K562 (cell line): Measurements from ENCODE around the gene C16orf92. TPM values are rescaled to one million over a fixed set of nuclear protein-coding genes. Genes with fewer than 3 reads are reported as not detected.
A peak's percentile ranks its signal among the peaks of the same experiment; 100 is the strongest.

Experiments used
- BRF2 ChIP-seq: IDR thresholded peaks from 3 replicates; pipeline ENCODE4 v1.6.1; 2011; ENCODE audit warnings: borderline replicate concordance, mild to moderate bottlenecking; ENCODE audit not compliant: insufficient read length, insufficient read depth
- CEBPG ChIP-seq, 3 experiments: fragments of 200-800 bp in 1 of 3; sonication (Bioruptor generic) in 1 of 3; sonication (generic) in 1 of 3; formaldehyde crosslinking in 1 of 3; IDR thresholded peaks in 2 of 3; conservative IDR thresholded peaks in 1 of 3; 2 replicates each; pipeline versions ENCODE4 v1.6.1 to v1.8.0; 2016 to 2022; ENCODE audit warnings: missing compliant biosample characterization in 2 of 3, missing genetic modification characterization in 2 of 3, mild to moderate bottlenecking in 1 of 3, missing genetic modification reagents in 1 of 3
- DEAF1 ChIP-seq: fragments of 450-650 bp; formaldehyde crosslinking; IDR thresholded peaks from 2 replicates; pipeline ENCODE4 v1.4.0; 2020; ENCODE audit warnings: mild to moderate bottlenecking, moderate library complexity
- GABPA ChIP-seq: fragments of 200-800 bp; sonication (Bioruptor generic); conservative IDR thresholded peaks from 2 replicates; pipeline ENCODE4 v1.6.1; 2016; ENCODE audit warnings: low read depth, missing genetic modification characterization, missing compliant biosample characterization
- NFIC ChIP-seq: fragments of 450-650 bp; IDR thresholded peaks from 2 replicates; pipeline ENCODE4 v1.6.1; 2017; ENCODE audit warnings: mild to moderate bottlenecking, inconsistent platforms
- REST ChIP-seq, 2 experiments: fragments of 450-650 bp; formaldehyde crosslinking in 1 of 2; IDR thresholded peaks; 2 replicates each; pipeline versions ENCODE4 v1.4.0 to v1.6.1; 2014 to 2020; ENCODE audit warnings: mild to moderate bottlenecking in 2 of 2, borderline replicate concordance in 1 of 2, low read depth in 1 of 2
- RFX1 ChIP-seq: fragments of 450-650 bp; IDR thresholded peaks from 2 replicates; pipeline ENCODE4 v1.6.1; 2016; ENCODE audit warnings: mild to moderate bottlenecking, moderate library complexity
- SRSF1 ChIP-seq: fragments of 200-400 bp; formaldehyde crosslinking; IDR thresholded peaks from 2 replicates; pipeline ENCODE4 v1.6.1; 2017; ENCODE audit warnings: mild to moderate bottlenecking, low read depth, low read length, moderate library complexity
- TFAP4 ChIP-seq: sonication (generic); formaldehyde crosslinking; IDR thresholded peaks from 2 replicates; pipeline ENCODE4 v1.8.0; 2022; ENCODE audit warnings: missing genetic modification reagents, mild to moderate bottlenecking, moderate library complexity, borderline replicate concordance
- ZNF143 ChIP-seq: sonication (generic); formaldehyde crosslinking; IDR thresholded peaks from 2 replicates; pipeline ENCODE4 v1.9.0; 2022; ENCODE audit warnings: mild to moderate bottlenecking, missing genetic modification reagents
- polyA plus RNA-seq, 8 experiments: library from polyadenylated mRNA; depleted of rRNA in 4 of 8; stranded (reverse) in 5 of 8; unstranded in 3 of 8; fragments of >200 nt; fragmentation: Nextera tagmentation in 2 of 8; fragmentation: Illumina TruSeq in 1 of 8; extraction: Ambion mirVana in 2 of 8; extraction: Trizol in 1 of 8; gene quantifications; 2 replicates each; pipeline versions ENCODE4 v1.2.1 to v1.2.3, GENCODE V29; 2011 to 2014; ENCODE audit warnings: inconsistent platforms in 1 of 8, missing spikeins in 1 of 8
- total RNA-seq, 7 experiments: library from RNA; depleted of rRNA in 6 of 7; stranded (reverse); fragments of >200 nt in 6 of 7; fragmentation: Illumina TruSeq in 2 of 7; extraction: Trizol in 2 of 7; gene quantifications; 2 replicates each; pipeline versions ENCODE4 v1.2.1 to v1.2.3, GENCODE V29; 2011 to 2021; ENCODE audit warnings: low replicate concordance in 1 of 7

C16orf92 gene
- total and polyA plus RNA-seq, 9 of the 15 experiments (the other 6 are each of a cell fraction or from before 2014, with no cell fraction given), result not detected

GRCh38 chr16:30032083-30032819 lies 9.3 kb downstream of the C16orf92 start (continued):
- no peak for TF ChIP-seq SRSF1
- no peak for TF ChIP-seq ZNF143 (CRISPR knock-in tag)
- no peak for TF ChIP-seq CEBPG (CRISPR knock-in tag; IDR thresholded peaks at IDR 0.05)
- no peak for TF ChIP-seq CEBPG (tag; conservative IDR thresholded peaks at IDR 0.05 in 1 of 2, IDR thresholded peaks at IDR 0.05 in 1 of 2)
- TF ChIP-seq GABPA (tag), result no peak
- TF ChIP-seq NFIC, result 0 out of 2 replicates have a peak, but pooled peaks have one; percentile 36
- peak; percentile 42; the same call in 1 of the 2 replicates for TF ChIP-seq TFAP4
- peak; percentile 61 for TF ChIP-seq REST (IDR thresholded peaks at IDR 0.05; ENCODE audit: borderline replicate concordance)
- no peak for TF ChIP-seq REST (CRISPR knock-in tag; IDR thresholded peaks at IDR 0.05; ENCODE audit: low read depth)
- TF ChIP-seq RFX1, result no peak
- no peak for TF ChIP-seq BRF2
- TF ChIP-seq DEAF1 (CRISPR knock-in tag), result peak; percentile 42; the same call in 1 of the 2 replicates
